ENCODE data around the gene CARM1. TPM values are rescaled to one million over a fixed set of nuclear protein-coding genes. Genes with fewer than 3 reads are reported as not detected.
A peak's percentile ranks its signal among the peaks of the same experiment; 100 is the strongest.

Gene CARM1
- total RNA-seq, 4 donors from 2014 or later, result 17.0 to 37.1 (median 18.8) TPM

DNA sequence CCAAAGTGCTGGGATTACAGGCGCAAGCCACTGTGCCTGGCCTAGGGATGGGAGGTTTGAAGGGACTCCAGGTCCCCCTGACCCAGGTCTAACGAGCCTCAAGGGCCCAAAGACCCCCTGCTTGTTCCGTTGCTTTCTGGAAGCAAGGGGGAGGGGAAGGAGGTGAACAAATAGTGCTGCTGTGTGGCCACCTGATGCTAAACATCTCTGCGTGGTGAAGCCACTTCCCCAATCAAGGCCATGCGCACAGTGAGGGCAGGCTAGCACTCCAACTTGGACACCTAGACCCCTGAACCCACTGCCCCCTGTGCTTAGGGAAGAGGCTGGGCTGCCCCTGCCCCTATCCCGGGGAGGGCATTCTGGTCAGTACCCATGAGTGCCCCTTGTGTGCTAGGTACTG, 24.0 kb downstream of the CARM1 start:
- Histone ChIP-seq H3K4me3 (no peak overlapping the region), H3K4me1 (peaks cover 0 to 80% (median 20%) of the 10 kb centered on the region in 3 donors), H3K27ac (no peak overlapping the region), H3K36me3 (no peaks in the 10 kb centered on the region), H3K27me3 (no peaks in the 10 kb centered on the region), H3K9me3 (no peaks in the 10 kb centered on the region)
- 89 to 100% methylated on average over 1 to 3 of the region's 6 CpGs for WGBS, 2 donors (ENCODE audit: low coverage in 1 of 2)
- no peak for ATAC-seq
- TF ChIP-seq POLR2A (IDR thresholded peaks at IDR 0.05) (no peak), EP300 (IDR thresholded peaks at IDR 0.05) (no peak), POLR2AphosphoS5 (IDR thresholded peaks at IDR 0.05) (no peak)
- TF ChIP-seq, protein P1, sequence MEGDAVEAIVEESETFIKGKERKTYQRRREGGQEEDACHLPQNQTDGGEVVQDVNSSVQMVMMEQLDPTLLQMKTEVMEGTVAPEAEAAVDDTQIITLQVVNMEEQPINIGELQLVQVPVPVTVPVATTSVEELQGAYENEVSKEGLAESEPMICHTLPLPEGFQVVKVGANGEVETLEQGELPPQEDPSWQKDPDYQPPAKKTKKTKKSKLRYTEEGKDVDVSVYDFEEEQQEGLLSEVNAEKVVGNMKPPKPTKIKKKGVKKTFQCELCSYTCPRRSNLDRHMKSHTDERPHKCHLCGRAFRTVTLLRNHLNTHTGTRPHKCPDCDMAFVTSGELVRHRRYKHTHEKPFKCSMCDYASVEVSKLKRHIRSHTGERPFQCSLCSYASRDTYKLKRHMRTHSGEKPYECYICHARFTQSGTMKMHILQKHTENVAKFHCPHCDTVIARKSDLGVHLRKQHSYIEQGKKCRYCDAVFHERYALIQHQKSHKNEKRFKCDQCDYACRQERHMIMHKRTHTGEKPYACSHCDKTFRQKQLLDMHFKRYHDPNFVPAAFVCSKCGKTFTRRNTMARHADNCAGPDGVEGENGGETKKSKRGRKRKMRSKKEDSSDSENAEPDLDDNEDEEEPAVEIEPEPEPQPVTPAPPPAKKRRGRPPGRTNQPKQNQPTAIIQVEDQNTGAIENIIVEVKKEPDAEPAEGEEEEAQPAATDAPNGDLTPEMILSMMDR (IDR thresholded peaks at IDR 0.05), result no peak

DNA sequence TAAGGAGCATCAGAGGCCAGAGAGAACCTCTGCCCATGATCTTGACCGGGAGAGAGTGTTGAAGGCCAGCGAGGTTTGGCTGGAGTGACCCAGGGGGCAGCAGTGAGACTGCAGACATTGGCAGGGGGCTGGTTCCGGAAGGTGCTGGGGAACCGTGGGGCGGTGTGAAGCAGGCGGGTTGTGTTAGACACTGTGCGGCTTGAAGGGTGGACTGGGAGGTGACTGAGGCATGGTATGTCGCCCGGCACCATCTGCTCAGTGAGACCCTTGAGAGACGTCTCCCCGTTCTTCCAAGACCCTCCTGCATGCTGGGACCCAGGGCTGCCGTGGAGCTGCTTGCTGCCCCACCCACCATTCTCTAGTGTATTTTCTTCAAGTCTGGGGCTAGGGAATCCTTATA, 24.6 kb downstream of the CARM1 start:
- TF ChIP-seq POLR2AphosphoS5 (IDR thresholded peaks at IDR 0.05) (no peak), POLR2A (IDR thresholded peaks at IDR 0.05) (no peak), EP300 (IDR thresholded peaks at IDR 0.05) (no peak)
- TF ChIP-seq, protein P1 (IDR thresholded peaks at IDR 0.05), result no peak
- H3K4me1 ChIP-seq, result peaks cover 0 to 83% (median 20%) of the 10 kb centered on the region in 3 donors
- no peaks in the 10 kb centered on the region for H3K27me3 ChIP-seq
- H3K27ac ChIP-seq, result no peak overlapping the region
- no peaks in the 10 kb centered on the region for H3K9me3 ChIP-seq
- WGBS, 2 donors (ENCODE audit: low coverage in 1 of 2), result 82 to 91% methylated on average over 4 to 10 of the region's 12 CpGs
- H3K4me3 ChIP-seq, result no peak overlapping the region
- no peak for ATAC-seq
- no peaks in the 10 kb centered on the region for H3K36me3 ChIP-seq

DNA sequence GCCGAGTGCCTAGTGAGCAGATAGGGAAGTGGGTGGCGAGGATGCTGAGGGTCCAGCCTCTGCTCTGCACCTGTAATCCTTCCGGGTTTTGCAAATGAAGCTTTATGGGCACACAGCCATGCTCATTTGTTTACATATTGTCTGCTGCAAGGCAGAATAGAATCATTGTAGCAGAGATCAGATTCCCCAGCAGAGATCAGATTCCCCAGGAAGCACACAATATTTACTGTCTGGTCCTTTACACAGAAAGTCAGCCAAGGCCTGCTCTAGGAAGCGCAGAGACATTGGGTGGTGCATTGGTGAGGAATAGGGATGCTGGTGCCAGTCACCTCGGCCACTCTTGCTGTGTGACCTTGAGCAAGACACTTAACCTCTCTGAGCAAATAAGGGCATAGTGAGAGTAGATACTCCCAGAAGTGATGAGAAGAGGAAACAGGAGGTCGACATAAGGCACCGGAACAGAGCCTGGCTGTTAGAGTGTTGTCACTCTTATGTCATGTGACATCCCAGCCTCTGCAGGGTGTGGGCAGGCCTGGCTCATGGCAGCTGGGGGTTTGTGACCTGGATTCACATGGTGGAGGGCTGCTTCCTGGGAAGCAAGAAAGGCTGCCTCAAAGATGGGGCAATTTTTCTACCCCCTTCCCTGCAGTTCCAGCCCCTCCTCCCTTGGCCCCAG, 25.6 kb downstream of the CARM1 start:
- no peak overlapping the region for H3K4me3 ChIP-seq
- no peaks in the 10 kb centered on the region for H3K27me3 ChIP-seq
- H3K9me3 ChIP-seq, result no peaks in the 10 kb centered on the region
- no peak for ATAC-seq
- H3K4me1 ChIP-seq, result peaks cover 0 to 83% (median 16%) of the 10 kb centered on the region in 3 donors
- TF ChIP-seq POLR2AphosphoS5 (IDR thresholded peaks at IDR 0.05), result no peak
- TF ChIP-seq, protein P1 (IDR thresholded peaks at IDR 0.05), result no peak
- TF ChIP-seq POLR2A (IDR thresholded peaks at IDR 0.05), result no peak
- TF ChIP-seq EP300 (IDR thresholded peaks at IDR 0.05), result no peak
- H3K27ac ChIP-seq, result no peak overlapping the region
- H3K36me3 ChIP-seq, result no peaks in the 10 kb centered on the region
- 43 to 59% methylated on average over 3 to 4 of the region's 7 CpGs for WGBS, 2 donors (ENCODE audit: low coverage in 1 of 2)

DNA sequence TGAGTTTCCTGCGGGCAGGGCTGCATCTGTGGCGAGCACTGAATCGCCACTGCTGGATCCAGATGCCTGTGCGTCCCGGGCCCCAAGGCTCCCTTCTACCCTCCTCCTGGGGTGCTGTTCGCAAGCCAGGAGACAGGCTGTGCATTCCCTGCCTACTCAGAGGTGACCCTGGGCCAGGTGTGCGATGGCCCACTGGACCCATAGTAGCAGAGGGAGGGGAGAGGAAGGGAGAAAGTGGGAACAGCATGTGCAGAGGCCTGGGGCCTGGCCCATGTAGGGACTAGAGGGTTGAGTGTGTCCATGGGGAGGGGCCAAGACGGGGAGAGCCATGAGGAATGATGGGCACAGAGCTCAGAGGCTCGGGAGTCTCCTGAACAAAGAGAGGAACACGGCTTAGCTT, 27.3 kb downstream of the CARM1 start:
- Histone ChIP-seq H3K9me3 (no peaks in the 10 kb centered on the region), H3K27me3 (no peaks in the 10 kb centered on the region), H3K4me3 (no peak overlapping the region), H3K36me3 (no peaks in the 10 kb centered on the region), H3K27ac (peak overlapping the region in 2 of 4 donors; percentile 48 to 63), H3K4me1 (peaks cover 0 to 73% (median 16%) of the 10 kb centered on the region in 3 donors)
- TF ChIP-seq POLR2AphosphoS5 (IDR thresholded peaks at IDR 0.05) (no peak), EP300 (IDR thresholded peaks at IDR 0.05) (no peak), POLR2A (IDR thresholded peaks at IDR 0.05) (no peak)
- TF ChIP-seq, protein P1 (IDR thresholded peaks at IDR 0.05), result no peak
- 21 to 23% methylated on average over 3 of the region's 10 CpGs for WGBS, 2 donors (ENCODE audit: low coverage in 1 of 2)
- no peak for ATAC-seq

DNA sequence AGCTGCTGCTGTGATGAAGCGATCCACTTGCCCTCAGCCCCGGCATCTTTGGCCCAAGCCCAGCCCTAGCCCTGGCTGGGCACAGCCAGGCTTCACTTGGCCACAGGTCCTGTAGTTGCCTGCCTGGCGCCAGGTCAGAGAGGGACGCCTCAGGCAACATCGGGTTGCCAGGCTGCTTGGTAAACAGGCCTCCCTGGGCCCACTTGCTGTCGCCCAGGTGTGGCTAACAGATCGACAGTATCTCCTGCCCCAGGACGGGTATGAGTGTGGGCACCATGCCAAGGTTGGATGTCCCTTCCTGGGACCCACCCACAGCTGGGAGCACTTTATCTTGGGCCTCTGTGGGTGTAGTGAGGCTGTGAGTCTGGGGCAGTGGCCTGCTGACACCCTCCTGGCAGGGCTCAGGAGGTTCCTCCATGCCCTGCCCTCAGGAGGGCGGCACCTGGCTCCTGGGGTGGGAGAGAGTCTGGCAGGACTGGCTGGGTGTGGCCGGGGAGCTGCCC, 27.8 kb downstream of the CARM1 start:
- TF ChIP-seq POLR2AphosphoS5 (IDR thresholded peaks at IDR 0.05) (no peak), EP300 (IDR thresholded peaks at IDR 0.05) (no peak), POLR2A (IDR thresholded peaks at IDR 0.05) (no peak)
- TF ChIP-seq, protein P1 (IDR thresholded peaks at IDR 0.05), result no peak
- Histone ChIP-seq H3K4me1 (peaks cover 0 to 68% (median 16%) of the 10 kb centered on the region in 3 donors), H3K27me3 (no peaks in the 10 kb centered on the region)

More for the DNA sequence above, 27.8 kb downstream of the CARM1 start:
- peak; percentile 22 for ATAC-seq
- 83% methylated on average over 1 of the region's 10 CpGs; no CpG with 5 or more reads in 1 of the 2 donors for WGBS, 2 donors (ENCODE audit: low coverage in 1 of 2)
- Histone ChIP-seq H3K4me3 (no peak overlapping the region), H3K27ac (peak overlapping the region in 3 of 4 donors; percentile 29 to 63 (median 48)), H3K36me3 (no peaks in the 10 kb centered on the region), H3K9me3 (no peaks in the 10 kb centered on the region)

Data from gastroesophageal sphincter (tissue), 4 donors.